Raji (cell line): ENCODE measurements around the gene ZCCHC18.
"Not testable (repeated sequence)": the region's sequence is repeated elsewhere in the genome, so short reads cannot be mapped to it uniquely, and the experiment has no call there.

Experiments used
- POLR2A ChIP-seq: IDR thresholded peaks from 2 replicates; pipeline ENCODE4 v1.6.1; 2011; ENCODE audit warnings: low read depth, low read length, control low read depth; ENCODE audit not compliant: insufficient read depth

The ZCCHC18 gene

DNA sequence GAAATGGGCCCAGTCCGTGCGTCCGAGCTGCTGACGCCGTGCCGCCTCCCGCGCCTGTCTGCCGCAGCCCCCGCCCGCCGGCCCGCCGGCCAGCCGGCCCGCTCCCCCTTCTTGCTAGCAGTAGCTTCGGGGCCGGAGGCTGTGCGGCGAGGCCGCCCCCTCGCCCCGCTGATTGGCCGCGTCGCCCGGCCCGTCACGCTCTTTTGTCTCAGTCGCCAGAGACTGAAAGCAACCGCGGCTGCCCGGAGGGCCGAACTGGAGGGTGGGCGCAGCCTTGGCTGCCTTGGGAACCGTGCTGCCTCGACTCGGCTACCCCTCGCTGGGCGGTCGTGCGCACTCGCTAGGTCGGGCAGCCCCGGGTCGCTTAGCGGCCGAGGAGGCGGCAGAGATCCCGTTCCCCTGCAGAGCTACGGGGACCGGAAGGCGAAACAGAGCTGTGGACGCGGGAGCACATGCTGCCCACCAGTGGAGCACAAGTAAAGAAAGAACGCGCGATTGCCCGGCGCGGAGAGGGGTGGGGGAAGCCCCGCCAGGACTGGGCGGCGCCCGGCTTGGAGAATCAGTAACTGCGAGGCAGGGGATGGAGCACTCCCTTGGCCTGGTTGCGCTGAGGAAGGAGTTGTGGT, at the start of gene ZCCHC18:
TSS of gene ZCCHC18 (plus strand) at position 198 of the 626 bp plus-strand sequence. CDS start 1,589 bp downstream, outside the sequence.
- TF ChIP-seq POLR2A, result no peak

DNA sequence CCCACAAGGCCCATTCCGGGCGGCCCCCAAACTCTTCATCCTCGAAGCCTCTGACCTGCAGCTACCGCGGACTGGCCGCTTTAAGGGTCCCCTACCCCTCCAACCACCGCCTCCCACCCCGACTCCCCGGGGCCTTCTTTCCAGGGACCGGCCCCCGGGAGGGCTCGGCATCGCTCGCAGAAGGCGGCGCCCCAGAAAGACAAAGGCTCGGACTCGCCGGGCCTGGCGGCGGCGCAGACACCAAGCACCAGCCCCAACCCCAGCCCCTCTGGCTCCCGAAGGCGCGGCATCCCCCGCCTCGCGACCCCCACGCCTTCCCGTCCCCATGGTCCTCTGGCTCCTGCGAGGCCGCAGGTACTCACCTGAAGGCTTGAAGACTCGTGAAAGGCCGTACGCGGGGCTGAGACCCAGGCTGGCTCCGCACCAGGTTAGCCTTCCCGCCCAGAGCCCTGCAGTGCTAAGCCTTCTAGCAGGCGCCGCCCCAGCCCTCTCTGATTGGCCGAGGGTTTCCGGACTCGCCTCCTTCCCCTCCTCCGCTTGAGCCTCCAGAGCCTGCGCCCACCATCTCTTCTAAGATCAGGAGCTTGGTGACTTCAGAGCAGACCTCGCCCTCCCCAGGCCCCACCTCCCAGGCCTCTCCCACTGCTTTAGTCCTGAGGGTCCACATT, 36.4 kb upstream of the ZCCHC18 start, which contains the start of gene TMSB15C:
TSS of gene TMSB15C (minus strand) at position 459 of the 668 bp plus-strand sequence.
- TF ChIP-seq POLR2A, result not testable (repeated sequence)

DNA sequence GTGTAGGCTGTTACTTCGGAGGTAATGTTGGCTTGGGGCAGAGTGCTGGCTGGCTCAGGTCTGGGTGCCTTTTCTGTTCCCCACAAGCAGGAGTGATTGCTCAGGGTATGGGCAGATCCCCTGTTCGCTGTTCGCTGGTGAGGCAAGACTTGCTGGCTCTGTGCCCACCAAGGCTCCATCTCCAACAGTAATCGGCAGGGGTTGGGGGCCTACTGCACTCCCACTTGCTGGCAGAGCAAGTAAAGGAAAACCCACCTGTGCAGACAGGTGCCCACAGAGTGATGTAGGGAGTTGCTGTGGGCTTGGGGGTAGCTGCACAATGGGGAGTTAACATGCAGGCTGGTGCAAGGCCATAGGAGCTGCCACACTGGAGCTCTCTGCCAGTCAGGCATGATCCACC, 28.3 kb upstream of the ZCCHC18 start:
- no peak for TF ChIP-seq POLR2A

DNA sequence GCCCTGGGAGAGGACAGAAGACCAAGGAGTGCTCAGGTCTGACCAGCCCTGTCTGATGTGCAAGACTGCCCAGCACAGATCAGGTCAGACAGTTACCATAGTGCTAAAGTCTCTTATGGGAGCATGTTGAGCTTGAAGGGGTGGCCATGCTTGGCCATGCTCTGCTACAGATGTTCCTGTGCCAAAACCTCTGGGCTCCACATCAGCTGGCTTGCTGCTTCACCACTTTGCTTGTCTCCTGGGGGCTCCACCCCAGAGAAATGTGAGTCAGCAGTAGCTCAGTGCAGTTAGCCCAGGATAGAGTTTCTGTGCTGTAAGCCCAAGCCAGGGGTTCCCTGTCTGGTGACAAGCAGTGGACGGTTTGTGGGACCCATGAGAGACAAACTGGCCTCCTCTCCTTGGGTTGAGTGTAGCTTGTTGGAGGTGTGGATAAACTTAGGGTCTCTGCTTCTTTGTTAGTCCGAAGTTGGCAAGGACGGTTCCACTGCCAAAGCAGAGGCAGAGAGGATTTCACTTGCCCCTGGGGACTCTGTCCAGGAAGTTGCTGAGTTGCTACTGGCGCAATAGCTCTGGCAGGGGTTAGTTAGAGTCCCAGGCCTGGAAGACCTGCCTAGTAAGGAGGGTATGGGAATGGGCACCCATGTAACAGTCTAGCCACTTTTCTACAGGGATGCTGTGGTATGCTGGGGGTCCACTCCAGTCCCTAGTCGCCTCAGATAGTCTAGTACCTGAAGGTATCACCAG, 27.6 kb upstream of the ZCCHC18 start:
- no peak for TF ChIP-seq POLR2A

DNA sequence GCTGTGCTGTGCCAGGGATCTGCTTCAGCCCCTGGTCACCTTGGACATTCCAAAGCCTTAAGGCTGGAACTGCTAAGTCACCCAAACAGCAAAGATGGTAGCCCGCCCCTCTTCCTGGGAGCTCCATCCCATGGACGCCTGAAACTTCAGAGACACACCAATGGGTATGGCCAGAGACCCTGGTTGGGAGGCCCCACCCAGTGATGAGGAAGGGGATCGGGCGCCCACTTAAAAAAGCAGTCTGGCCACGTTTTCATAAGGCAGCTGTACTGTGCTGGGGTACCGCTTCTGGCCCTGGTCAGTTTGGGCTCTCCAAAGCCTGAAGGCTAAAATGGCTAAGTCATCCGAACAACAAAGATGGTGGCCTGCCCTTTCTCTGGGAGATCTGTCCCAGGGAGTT, 26.8 kb upstream of the ZCCHC18 start:
- no peak for TF ChIP-seq POLR2A

DNA sequence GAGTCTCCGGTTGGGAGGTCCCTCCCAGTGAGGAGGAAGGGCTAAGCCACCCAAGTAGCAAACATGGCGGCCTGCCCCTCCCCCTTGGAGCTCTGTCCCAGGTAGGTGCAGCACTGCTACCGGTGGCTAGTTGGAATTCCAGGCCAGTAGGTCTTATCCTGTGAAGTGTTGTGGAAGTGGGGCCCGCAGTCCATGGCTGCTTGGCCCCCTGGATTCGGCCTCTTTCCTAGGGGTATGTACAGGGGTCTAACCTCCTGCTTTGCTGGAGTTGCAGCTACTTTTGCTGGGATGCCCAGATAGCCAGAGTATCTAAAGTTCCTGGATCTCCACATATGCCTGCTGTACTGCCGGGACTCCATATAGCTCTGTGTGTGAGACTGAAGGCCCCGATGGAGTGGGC, 26.4 kb upstream of the ZCCHC18 start:
- TF ChIP-seq POLR2A, result no peak

DNA sequence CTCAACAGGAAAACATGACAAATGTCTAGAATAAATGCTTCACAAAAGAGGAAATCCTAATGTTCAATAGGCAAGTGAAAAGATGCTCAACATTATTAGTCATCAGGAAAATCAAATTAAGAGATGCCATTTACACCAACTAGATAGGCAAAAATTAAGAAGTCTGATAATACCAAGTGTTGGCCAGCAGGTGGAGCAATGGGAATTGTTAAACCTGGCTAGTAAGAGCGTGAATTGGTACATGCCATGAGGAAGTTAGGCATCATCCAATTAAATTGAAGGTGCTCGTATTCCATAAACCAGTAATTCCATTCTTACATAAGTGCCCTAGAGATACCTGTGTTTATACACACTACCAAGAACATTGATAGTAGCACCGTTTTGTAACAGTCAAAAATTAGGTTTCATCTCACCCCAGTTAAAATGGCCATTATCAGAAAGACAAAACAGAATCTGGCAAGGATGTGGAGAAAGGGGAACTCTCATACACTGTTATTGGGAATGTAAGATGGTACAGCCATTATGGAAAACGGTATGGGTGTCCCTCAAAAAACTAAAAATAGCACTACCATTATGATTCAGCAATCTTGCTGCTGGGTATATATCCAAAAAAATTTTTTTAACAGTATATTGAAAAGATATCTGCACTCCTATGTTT, 14.0 kb upstream of the ZCCHC18 start:
- no peak for TF ChIP-seq POLR2A

DNA sequence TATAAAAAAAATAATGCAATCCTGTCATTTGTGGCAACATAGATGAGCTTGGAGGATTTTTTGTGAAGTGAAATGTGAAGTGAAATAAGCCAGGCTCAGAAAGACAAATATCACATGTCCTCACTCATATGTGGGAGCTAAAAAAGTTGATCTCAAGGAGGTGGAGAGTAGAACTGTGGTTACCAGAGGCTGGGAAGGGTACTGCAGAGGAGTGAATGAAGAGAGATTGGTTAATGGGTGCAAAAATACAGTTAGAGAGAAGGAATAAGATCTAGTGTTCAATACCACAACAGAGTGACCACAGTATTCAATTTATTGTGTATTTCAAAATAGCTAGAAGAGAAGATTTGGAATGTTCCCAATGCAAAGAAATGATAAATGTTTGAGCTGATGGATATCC, 13.4 kb upstream of the ZCCHC18 start:
- no peak for TF ChIP-seq POLR2A

DNA sequence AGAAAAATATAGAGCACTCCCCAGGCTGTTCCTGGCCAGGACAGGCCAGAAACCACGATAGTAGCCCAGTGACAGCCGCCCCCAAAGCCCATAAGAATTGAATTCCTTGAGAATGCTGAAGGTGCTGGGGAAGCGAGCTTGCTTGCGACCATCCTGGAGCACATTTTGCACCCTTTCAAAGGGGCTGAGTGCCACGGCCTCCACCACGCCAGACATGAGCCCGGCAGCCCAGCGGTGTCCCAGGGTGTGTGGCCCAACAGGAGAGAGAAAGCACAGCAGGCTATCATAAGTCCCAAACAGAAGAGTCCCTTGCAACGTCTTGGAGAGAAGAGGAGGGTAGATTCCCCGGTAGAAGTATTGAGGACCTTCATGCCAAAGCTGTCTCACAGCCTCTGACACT, 7.6 kb upstream of the ZCCHC18 start:
- no peak for TF ChIP-seq POLR2A

DNA sequence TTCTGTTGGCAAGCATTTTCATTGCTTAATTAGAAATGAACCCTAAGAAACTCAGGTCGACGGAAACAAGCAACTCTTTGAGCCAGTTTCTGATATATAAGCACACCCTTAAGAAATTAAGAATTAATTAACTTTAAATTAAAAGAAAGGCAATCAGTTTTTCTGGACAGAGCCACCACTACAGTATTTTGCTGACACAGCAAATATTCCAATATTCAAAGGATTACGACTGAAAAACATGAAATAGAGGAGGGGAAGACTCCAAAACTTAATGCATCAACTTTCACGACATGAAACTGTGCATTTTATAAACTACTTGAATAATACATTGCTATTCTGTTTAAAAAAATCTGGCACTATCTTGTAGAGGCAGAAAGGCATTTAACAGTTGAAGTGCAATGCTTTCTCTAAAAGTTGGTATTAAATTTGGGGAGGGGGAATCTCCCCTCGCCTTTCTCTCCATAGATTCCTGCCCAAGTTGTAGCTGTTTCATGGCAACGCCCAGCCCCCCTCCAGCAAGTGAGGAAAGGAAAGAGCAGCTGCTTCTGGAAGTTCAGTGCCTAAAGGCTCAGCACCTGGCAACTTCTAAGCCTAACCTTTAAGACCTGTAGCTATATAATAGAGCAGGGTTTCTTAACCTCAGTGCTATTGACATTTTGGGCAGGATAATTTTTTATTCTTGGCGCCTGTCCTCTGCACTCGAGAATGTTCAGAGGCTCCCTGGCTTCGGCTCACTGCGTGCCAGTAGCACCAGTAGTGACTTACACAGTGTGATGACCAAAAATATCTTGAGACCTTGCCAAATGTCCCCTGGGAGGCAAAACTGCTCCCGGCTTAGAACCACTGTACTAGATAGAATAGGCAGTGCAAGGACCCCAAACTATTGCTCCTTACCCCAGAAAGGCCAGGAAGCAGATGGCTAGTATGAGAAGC, 6.7 kb upstream of the ZCCHC18 start:
- no peak for TF ChIP-seq POLR2A

DNA sequence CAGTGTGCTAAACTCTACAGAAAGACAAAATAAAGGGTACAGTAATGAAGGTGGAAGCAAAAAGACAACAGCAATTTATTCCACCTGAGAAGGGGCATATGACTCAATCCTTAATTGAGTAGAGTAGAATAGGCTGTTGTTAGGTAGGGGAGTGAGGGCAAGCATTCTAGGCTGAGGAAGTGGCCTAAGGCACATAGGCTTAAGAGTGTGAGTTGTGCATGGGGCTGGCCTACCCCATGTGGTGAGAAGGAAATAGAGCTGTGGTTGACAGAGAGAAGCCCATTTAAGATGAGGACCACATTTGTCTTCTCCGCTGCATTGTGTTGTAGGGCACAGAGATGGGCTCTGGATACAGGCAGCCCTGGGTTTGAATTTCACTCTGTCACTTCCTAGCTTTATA, 3.4 kb upstream of the ZCCHC18 start:
- no peak for TF ChIP-seq POLR2A

DNA sequence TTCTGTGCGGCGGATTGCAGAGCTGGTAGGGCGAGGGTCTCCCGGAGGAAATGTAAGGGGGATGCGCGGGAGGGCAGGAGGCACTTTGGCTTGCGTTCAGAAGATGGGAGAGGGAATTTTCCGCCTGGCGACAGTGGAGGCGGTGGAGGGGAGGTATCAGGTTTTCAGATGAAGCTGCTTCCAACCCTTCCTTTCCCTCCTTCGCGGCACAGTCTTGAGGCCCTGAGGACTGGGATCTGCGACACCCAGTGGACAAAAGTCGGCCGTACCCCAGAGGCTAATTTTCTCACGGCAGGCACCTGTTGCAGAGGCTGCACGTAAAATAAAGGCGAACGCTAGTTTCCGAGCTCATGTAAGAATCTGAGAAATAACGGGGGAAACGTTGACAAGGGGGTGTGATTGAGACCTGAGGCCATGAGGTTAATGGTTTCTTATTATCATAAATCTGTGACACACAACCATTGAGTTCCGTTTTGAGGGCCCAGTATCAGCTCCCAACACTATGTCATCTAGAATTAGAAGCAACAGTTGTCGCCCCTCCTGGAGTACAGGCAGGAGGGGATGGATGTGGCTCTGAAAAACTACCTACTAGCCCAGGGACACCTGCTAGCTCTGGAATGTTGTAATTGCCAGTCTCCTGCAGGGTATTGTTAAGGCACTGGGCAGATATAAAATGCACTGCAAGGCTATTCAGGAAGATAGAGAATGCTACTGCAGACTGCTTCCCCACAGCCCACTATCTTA, 1.1 kb downstream of the ZCCHC18 start:
- TF ChIP-seq POLR2A, result no peak

DNA sequence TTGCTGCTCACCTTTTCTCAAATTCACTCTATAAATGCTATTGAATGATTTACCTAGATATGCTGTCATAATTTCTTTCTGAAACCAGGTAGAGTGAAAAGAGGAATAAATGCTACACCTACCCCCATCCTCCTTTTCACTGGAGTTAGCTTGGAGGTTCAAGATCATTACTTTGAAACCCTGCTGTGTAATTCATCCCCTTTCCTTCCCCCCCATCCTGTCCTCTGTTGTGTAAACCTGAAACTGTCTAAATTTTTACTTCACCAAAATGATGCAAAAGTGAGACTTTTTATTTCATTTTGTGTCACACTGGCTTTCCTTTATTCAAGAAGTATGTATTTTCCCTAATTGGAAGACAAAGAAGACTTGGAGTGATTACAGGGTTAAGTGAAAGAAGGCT, 5.4 kb downstream of the ZCCHC18 start:
- no peak for TF ChIP-seq POLR2A

DNA sequence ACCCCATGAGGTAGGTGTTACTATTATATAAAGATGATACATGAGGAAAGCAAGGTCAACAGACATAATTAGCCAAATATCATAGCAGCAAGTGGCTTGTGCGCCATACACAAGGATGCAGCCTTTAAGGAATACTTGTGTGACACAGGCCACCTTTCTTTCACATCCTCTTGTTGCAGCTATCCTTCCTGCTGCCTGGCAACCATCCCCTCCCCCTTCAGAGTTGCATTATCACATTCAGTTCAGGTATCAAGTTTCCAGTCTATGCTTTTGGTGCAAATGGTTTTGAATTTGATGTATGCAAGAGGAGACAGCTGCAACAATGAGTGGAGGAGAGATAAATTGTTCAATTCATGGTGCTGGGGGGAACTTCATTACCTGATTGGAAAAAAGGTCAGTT, 6.4 kb downstream of the ZCCHC18 start:
- TF ChIP-seq POLR2A, result no peak

DNA sequence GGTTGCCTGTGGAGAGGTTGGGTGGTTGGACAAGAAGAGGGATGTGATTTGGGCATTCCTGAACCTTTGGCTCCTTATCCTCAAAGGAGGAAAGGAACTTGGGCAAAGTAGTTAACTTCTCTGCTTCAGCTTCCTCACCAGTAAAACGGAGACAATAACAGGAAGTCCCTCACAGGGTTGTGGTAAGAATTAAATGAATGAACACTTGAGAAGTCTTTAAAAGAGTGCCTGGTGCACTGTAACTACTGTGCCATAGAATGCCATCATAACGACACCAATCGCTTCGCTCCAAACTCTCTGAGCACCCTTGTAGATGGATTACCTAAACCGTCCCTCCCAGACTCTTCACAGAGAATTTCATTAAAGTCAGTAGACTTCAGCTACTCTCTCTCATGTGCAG, 10.5 kb downstream of the ZCCHC18 start:
- no peak for TF ChIP-seq POLR2A
